Measurements from ENCODE around the gene ZNF888. TPM values are rescaled to one million over a fixed set of nuclear protein-coding genes. Genes with fewer than 3 reads are reported as not detected.
A peak's percentile ranks its signal among the peaks of the same experiment; 100 is the strongest.
"Not testable (repeated sequence)": the region's sequence is repeated elsewhere in the genome, so short reads cannot be mapped to it uniquely, and the experiment has no call there.

ZNF888 gene
- total RNA-seq, 2 donors from 2014 or later = 0.74 to 1.3 TPM

GRCh38 chr19:52936151-52936953 is 13.1 kb upstream of the ZNF888 start:
- Histone ChIP-seq H3K9me3 (no peaks in the 10 kb centered on the region), H3K4me1 (no peaks in the 10 kb centered on the region), H3K27me3 (no peaks in the 10 kb centered on the region), H3K27ac (no peak overlapping the region), H3K36me3 (no peaks in the 10 kb centered on the region), H3K4me3 (no peak overlapping the region)
- TF ChIP-seq, protein P1, sequence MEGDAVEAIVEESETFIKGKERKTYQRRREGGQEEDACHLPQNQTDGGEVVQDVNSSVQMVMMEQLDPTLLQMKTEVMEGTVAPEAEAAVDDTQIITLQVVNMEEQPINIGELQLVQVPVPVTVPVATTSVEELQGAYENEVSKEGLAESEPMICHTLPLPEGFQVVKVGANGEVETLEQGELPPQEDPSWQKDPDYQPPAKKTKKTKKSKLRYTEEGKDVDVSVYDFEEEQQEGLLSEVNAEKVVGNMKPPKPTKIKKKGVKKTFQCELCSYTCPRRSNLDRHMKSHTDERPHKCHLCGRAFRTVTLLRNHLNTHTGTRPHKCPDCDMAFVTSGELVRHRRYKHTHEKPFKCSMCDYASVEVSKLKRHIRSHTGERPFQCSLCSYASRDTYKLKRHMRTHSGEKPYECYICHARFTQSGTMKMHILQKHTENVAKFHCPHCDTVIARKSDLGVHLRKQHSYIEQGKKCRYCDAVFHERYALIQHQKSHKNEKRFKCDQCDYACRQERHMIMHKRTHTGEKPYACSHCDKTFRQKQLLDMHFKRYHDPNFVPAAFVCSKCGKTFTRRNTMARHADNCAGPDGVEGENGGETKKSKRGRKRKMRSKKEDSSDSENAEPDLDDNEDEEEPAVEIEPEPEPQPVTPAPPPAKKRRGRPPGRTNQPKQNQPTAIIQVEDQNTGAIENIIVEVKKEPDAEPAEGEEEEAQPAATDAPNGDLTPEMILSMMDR (IDR thresholded peaks at IDR 0.05) = no peak
- no peak for DNase-seq (ENCODE audit: low spot score)

DNA sequence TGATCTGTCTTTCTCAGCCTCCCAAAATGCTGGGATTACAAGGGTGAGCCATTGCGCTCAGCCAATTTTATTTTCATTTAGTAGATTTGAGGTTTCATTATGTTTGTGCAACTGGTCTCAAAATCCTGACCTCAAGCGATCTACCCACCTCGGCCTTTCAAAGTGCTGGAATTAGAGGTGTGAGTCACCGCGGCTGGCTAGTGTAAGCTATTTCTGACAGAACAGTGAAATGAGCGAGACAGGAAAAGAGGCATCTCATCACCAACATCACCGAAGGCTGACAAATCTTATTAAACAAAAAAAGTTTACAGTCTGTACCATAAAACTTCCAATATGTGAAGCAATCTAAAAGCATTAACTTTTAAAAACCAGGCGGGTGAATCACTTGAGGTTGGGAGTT is 12.2 kb upstream of the ZNF888 start:
- DNase-seq (ENCODE audit: low spot score) = no peak
- TF ChIP-seq, protein P1 (IDR thresholded peaks at IDR 0.05) = no peak
- H3K27me3 ChIP-seq = no peaks in the 10 kb centered on the region

DNA sequence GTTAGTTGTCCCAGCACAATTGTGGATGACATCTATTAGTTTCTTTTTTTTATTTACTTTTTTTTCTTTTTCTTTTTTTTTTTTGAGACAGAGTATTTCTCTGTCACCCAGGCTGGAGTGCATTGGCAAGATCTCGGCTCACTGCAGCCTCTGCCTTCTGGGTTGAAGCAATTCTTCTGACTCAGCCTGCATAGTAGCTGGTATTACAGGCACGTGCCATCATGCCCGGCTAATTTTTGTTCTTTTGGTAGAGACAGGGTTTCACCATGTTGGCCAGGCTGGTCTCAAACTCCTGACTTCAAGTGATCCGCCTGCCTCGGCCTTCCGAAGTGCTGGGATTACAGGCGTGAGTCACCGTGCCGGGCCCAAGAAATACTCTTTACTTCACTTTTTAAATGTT is 1.4 kb upstream of the ZNF888 start:
- not testable (repeated sequence) for H3K4me3 ChIP-seq; DNase-seq (ENCODE audit: low spot score); H3K36me3 ChIP-seq; H3K27ac ChIP-seq; H3K9me3 ChIP-seq; H3K27me3 ChIP-seq
- peaks cover 0 to 15% of the 10 kb centered on the region in 2 donors for H3K4me1 ChIP-seq

More for the DNA sequence above, 12.2 kb upstream of the ZNF888 start:
- no peak overlapping the region for H3K27ac ChIP-seq
- H3K36me3 ChIP-seq = no peaks in the 10 kb centered on the region
- no peaks in the 10 kb centered on the region for H3K4me1 ChIP-seq
- H3K4me3 ChIP-seq = no peak overlapping the region
- H3K9me3 ChIP-seq = no peaks in the 10 kb centered on the region

GRCh38 chr19:52923778-52924593 is 758 bp upstream of the ZNF888 start:
- Histone ChIP-seq H3K4me3 (peak overlapping the region; percentile 64 to 80), H3K36me3 (no peaks in the 10 kb centered on the region), H3K4me1 (peaks cover 0 to 15% of the 10 kb centered on the region in 2 donors), H3K27me3 (no peaks in the 10 kb centered on the region), H3K27ac (peak overlapping the region; percentile 69 to 85), H3K9me3 (no peaks in the 10 kb centered on the region)
- TF ChIP-seq, protein P1 (IDR thresholded peaks at IDR 0.05) = no peak
- DNase-seq (ENCODE audit: low spot score) = peak; percentile 72

DNA sequence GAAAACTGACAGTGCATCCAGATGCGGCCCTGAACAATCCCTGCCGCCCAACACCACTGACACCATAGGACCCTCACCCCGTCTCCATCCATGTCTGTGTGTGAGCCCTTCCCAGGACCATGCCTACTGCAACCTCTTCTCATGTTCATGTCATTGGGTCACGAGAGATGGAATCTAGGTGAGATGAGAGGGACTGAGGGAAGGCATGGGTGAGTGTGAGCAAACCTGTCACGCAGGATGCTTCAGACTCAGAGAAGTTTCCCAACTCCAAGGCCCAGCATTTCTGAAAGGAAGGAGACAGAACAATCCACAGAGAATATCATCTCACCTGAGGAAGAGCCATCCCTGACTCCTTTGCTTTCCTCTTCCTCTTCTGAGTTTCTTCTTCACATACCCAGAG is 5.7 kb downstream of the ZNF888 start:
- DNase-seq (ENCODE audit: low spot score) = no peak
- H3K27ac ChIP-seq = no peak overlapping the region
- TF ChIP-seq, protein P1 (IDR thresholded peaks at IDR 0.05) = no peak
- no peaks in the 10 kb centered on the region for H3K9me3 ChIP-seq
- H3K36me3 ChIP-seq = no peaks in the 10 kb centered on the region
- H3K27me3 ChIP-seq = no peaks in the 10 kb centered on the region
- no peak overlapping the region for H3K4me3 ChIP-seq
- H3K4me1 ChIP-seq = peaks cover 0 to 3% of the 10 kb centered on the region in 2 donors

DNA sequence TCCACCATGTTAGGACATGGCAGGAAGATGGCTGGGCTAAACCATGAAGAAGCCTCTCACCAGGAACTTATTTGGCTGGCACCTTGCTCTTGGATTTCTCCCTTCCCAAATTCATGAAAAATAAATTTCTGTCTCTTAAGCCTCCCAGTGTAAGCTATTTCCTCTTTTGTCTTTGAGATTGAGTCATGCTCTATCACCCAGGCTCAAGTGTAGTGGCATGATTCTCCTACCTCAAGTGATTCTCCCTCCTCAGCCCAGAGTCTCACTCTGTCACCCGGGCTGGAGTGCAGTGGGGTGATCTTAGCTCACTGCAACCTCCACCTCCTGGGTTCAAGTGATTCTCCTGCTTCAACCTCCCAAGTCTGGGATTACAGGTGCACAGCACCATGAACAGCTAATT is 12.6 kb downstream of the ZNF888 start:
- DNase-seq (ENCODE audit: low spot score) = no peak
- Histone ChIP-seq H3K4me3 (no peak overlapping the region), H3K36me3 (peaks cover 10% of the 10 kb centered on the region), H3K4me1 (no peaks in the 10 kb centered on the region), H3K27ac (no peak overlapping the region), H3K27me3 (no peaks in the 10 kb centered on the region), H3K9me3 (no peaks in the 10 kb centered on the region)
- TF ChIP-seq, protein P1 (IDR thresholded peaks at IDR 0.05) = no peak

- not testable (repeated sequence) for H3K9me3 ChIP-seq; H3K27me3 ChIP-seq; H3K4me3 ChIP-seq; H3K27ac ChIP-seq; DNase-seq (ENCODE audit: low spot score); H3K4me1 ChIP-seq; H3K36me3 ChIP-seq
These were observed 19.0 kb downstream of the ZNF888 start for GRCh38 chr19:52904052-52904780.

Data from right atrium auricular region (tissue), 2 donors.